ENCODE results near the gene LAMC2.

DNA sequence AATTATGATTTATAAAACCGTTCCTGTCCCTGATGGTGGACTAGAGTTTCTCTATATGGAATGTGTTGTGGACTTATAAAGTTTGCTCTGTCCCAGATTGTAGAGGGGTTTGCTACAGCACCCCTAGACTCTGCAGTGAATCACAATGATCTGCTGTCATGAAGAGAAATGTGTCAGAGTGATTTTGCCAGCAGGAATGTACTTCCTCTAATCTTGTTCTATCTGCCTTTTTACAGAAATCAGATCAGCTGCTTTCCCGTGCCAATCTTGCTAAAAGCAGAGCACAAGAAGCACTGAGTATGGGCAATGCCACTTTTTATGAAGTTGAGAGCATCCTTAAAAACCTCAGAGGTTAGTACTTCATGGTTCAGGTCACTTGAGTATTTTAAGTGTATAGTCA lies 52.0 kb downstream of the LAMC2 start:
- TF ChIP-seq CTCF (IDR thresholded peaks at IDR 0.05; ENCODE audit: insufficient read depth, low read length, poor library complexity, severe bottlenecking) (no peak), EZH2phosphoT487 (conservative IDR thresholded peaks at IDR 0.05; ENCODE audit: low read length) (no peak)

Data from SU-DHL-6 (cell line).